Measurements from ENCODE around the gene TENT4A.

GRCh38 chr5:6710070-6710469, 3.2 kb upstream of the TENT4A start:
- no peak for TF ChIP-seq CTCF (IDR thresholded peaks at IDR 0.05; ENCODE audit: low read depth, low read length)
- no peak for TF ChIP-seq EZH2phosphoT487 (IDR thresholded peaks at IDR 0.05; ENCODE audit: low read depth)
